ENCODE measurements around the gene KRTAP5-11.
"Not testable (repeated sequence)": the region's sequence is repeated elsewhere in the genome, so short reads cannot be mapped to it uniquely, and the experiment has no call there.

GRCh38 chr11:71566626-71567599, 15.8 kb downstream of the KRTAP5-11 start:
- not testable (repeated sequence) for TF ChIP-seq CTCF (IDR thresholded peaks at IDR 0.05; ENCODE audit: poor library complexity, severe bottlenecking); REST (IDR thresholded peaks at IDR 0.05; ENCODE audit: borderline replicate concordance); EZH2 (IDR thresholded peaks at IDR 0.05; ENCODE audit: borderline replicate concordance, insufficient read depth, low read length, poor library complexity, severe bottlenecking); TAF1 (IDR thresholded peaks at IDR 0.05; ENCODE audit: low read depth)

Data from neural cell (in vitro differentiated cells).